ENCODE results near the gene TEX35.

DNA sequence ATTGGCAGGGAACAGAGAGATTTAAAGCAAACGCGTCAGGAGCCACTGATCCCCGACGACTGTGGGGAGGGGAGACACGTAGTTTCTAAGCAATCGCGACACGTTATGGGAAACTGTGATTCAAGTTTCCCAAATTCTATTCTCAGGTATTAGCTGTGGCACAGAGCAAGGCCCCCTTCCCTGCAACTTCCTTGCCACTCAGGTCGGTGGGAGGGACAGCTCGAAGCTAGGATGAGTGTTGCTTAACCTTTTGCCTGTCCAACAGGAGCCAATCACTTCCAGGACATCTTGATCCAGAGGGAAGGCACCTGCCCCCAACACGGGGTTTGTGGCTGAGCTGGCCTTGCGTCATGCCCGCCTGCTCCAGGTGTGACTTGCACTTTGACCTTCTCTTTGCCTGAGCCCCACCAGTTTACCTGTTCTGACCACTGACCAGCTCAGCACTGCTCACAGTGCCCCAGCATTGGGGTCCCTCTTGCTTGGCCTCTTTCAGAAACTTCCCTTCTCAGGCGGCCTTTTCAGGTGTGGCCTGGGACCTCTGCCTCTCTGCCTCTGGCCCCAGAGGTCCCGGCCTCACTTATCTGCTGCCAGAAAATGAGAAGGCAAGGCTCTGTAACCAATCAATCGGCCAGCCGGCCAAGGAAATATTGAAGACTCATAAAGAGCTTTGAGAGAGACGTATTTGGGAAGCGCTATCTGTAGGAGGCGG is 24.6 kb downstream of the TEX35 start:
- TF ChIP-seq, protein P1, sequence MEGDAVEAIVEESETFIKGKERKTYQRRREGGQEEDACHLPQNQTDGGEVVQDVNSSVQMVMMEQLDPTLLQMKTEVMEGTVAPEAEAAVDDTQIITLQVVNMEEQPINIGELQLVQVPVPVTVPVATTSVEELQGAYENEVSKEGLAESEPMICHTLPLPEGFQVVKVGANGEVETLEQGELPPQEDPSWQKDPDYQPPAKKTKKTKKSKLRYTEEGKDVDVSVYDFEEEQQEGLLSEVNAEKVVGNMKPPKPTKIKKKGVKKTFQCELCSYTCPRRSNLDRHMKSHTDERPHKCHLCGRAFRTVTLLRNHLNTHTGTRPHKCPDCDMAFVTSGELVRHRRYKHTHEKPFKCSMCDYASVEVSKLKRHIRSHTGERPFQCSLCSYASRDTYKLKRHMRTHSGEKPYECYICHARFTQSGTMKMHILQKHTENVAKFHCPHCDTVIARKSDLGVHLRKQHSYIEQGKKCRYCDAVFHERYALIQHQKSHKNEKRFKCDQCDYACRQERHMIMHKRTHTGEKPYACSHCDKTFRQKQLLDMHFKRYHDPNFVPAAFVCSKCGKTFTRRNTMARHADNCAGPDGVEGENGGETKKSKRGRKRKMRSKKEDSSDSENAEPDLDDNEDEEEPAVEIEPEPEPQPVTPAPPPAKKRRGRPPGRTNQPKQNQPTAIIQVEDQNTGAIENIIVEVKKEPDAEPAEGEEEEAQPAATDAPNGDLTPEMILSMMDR (conservative IDR thresholded peaks at IDR 0.05) = no peak
- no peak for TF ChIP-seq EZH2 (IDR thresholded peaks at IDR 0.05; ENCODE audit: low read depth)
